ENCODE measurements around the gene FAM120A. TPM values are rescaled to one million over a fixed set of nuclear protein-coding genes. Genes with fewer than 3 reads are reported as not detected.
"Not testable (repeated sequence)": the region's sequence is repeated elsewhere in the genome, so short reads cannot be mapped to it uniquely, and the experiment has no call there.

FAM120A gene
- total RNA-seq, 1 experiment from 2014 or later, result 31.5 TPM

- no peak for DNase-seq (ENCODE audit: low read depth)
- in situ Hi-C loops (cut with HindIII; ENCODE audit: low pct_unique_long_range_greater_than_20kb, low sequenced_read_pairs), result no loop called here
Measured at GRCh38 chr9:93491593-93492232, 40.2 kb downstream of the FAM120A start.

- in situ Hi-C loops (cut with HindIII; ENCODE audit: low pct_unique_long_range_greater_than_20kb, low sequenced_read_pairs), result no loop called here
- no peak for DNase-seq (ENCODE audit: low read depth)
Measured at GRCh38 chr9:93492327-93492726, 40.8 kb downstream of the FAM120A start.

GRCh38 chr9:93493949-93494348 lies 42.5 kb downstream of the FAM120A start:
- no peak for DNase-seq (ENCODE audit: low read depth)
- in situ Hi-C loops (cut with HindIII; ENCODE audit: low pct_unique_long_range_greater_than_20kb, low sequenced_read_pairs), result no loop called here

- in situ Hi-C loops (cut with HindIII; ENCODE audit: low pct_unique_long_range_greater_than_20kb, low sequenced_read_pairs), result no loop called here
- no peak for DNase-seq (ENCODE audit: low read depth)
Measured at GRCh38 chr9:93496285-93496684, 44.8 kb downstream of the FAM120A start.

GRCh38 chr9:93500571-93501298 lies 49.2 kb downstream of the FAM120A start:
- DNase-seq (ENCODE audit: low read depth), result no peak
- in situ Hi-C loops (cut with HindIII; ENCODE audit: low pct_unique_long_range_greater_than_20kb, low sequenced_read_pairs), result no loop called here

- in situ Hi-C loops (cut with HindIII; ENCODE audit: low pct_unique_long_range_greater_than_20kb, low sequenced_read_pairs), result no loop called here
- DNase-seq (ENCODE audit: low read depth), result no peak
Measured at GRCh38 chr9:93501406-93501805, 49.9 kb downstream of the FAM120A start.

- DNase-seq (ENCODE audit: low read depth), result no peak
- in situ Hi-C loops (cut with HindIII; ENCODE audit: low pct_unique_long_range_greater_than_20kb, low sequenced_read_pairs), result no loop called here
Measured at GRCh38 chr9:93503381-93503780, 51.9 kb downstream of the FAM120A start.

GRCh38 chr9:93505541-93506132 lies 54.2 kb downstream of the FAM120A start:
- DNase-seq (ENCODE audit: low read depth), result no peak
- in situ Hi-C loops (cut with HindIII; ENCODE audit: low pct_unique_long_range_greater_than_20kb, low sequenced_read_pairs), result no loop called here

- in situ Hi-C loops (cut with HindIII; ENCODE audit: low pct_unique_long_range_greater_than_20kb, low sequenced_read_pairs), result no loop called here
- DNase-seq (ENCODE audit: low read depth), result no peak
Measured at GRCh38 chr9:93507768-93508167, 56.3 kb downstream of the FAM120A start.

GRCh38 chr9:93508207-93508606 lies 56.7 kb downstream of the FAM120A start:
- DNase-seq (ENCODE audit: low read depth), result no peak
- in situ Hi-C loops (cut with HindIII; ENCODE audit: low pct_unique_long_range_greater_than_20kb, low sequenced_read_pairs), result no loop called here

- in situ Hi-C loops (cut with HindIII; ENCODE audit: low pct_unique_long_range_greater_than_20kb, low sequenced_read_pairs), result no loop called here
- DNase-seq (ENCODE audit: low read depth), result no peak
Measured at GRCh38 chr9:93509084-93509483, 57.6 kb downstream of the FAM120A start.

GRCh38 chr9:93510041-93510440 lies 58.6 kb downstream of the FAM120A start:
- no peak for DNase-seq (ENCODE audit: low read depth)
- in situ Hi-C loops (cut with HindIII; ENCODE audit: low pct_unique_long_range_greater_than_20kb, low sequenced_read_pairs), result no loop called here

GRCh38 chr9:93511228-93511627 lies 59.7 kb downstream of the FAM120A start:
- in situ Hi-C loops (cut with HindIII; ENCODE audit: low pct_unique_long_range_greater_than_20kb, low sequenced_read_pairs); DNase-seq (ENCODE audit: low read depth): not testable (repeated sequence)

GRCh38 chr9:93512170-93512812 lies 60.8 kb downstream of the FAM120A start:
- DNase-seq (ENCODE audit: low read depth); in situ Hi-C loops (cut with HindIII; ENCODE audit: low pct_unique_long_range_greater_than_20kb, low sequenced_read_pairs): not testable (repeated sequence)

GRCh38 chr9:93513606-93514005 lies 62.1 kb downstream of the FAM120A start:
- in situ Hi-C loops (cut with HindIII; ENCODE audit: low pct_unique_long_range_greater_than_20kb, low sequenced_read_pairs), result no loop called here
- DNase-seq (ENCODE audit: low read depth), result no peak

GRCh38 chr9:93517331-93517730 lies 65.8 kb downstream of the FAM120A start:
- DNase-seq (ENCODE audit: low read depth), result no peak
- in situ Hi-C loops (cut with HindIII; ENCODE audit: low pct_unique_long_range_greater_than_20kb, low sequenced_read_pairs), result no loop called here

- no peak for DNase-seq (ENCODE audit: low read depth)
- in situ Hi-C loops (cut with HindIII; ENCODE audit: low pct_unique_long_range_greater_than_20kb, low sequenced_read_pairs), result no loop called here
Measured at GRCh38 chr9:93520523-93520922, 69.0 kb downstream of the FAM120A start.

- no peak for DNase-seq (ENCODE audit: low read depth)
- in situ Hi-C loops (cut with HindIII; ENCODE audit: low pct_unique_long_range_greater_than_20kb, low sequenced_read_pairs), result no loop called here
Measured at GRCh38 chr9:93522736-93523135, 71.3 kb downstream of the FAM120A start.

- in situ Hi-C loops (cut with HindIII; ENCODE audit: low pct_unique_long_range_greater_than_20kb, low sequenced_read_pairs), result no loop called here
- DNase-seq (ENCODE audit: low read depth), result no peak
Measured at GRCh38 chr9:93523518-93524144, 72.1 kb downstream of the FAM120A start.

Measured in Caki2 (cell line).